Kidney epithelial cell (primary cell): ENCODE results near the gene CDK6. TPM values are rescaled to one million over a fixed set of nuclear protein-coding genes. Genes with fewer than 3 reads are reported as not detected.

Source experiments
- DNase-seq: peaks from one replicate; pipeline ENCODE4 v3.0.0-alpha.2; 2010; ENCODE audit warnings: low read depth
- H3K27me3 ChIP-seq: 2 replicates; pipeline ENCODE4 v1.6.0; 2011; ENCODE audit warnings: low read length; ENCODE audit not compliant: control insufficient read depth, insufficient read depth
- H3K36me3 ChIP-seq: 2 replicates; pipeline ENCODE4 v1.5.1; 2011; ENCODE audit warnings: low read length; ENCODE audit not compliant: control insufficient read depth, insufficient read depth
- H3K4me3 ChIP-seq: 2 replicates; pipeline ENCODE4 v1.5.1; 2011; ENCODE audit warnings: low read depth, mild to moderate bottlenecking, control low read depth, low read length
- total RNA-seq: library from RNA; depleted of rRNA; stranded (reverse); fragments of >200 nt; gene quantifications from 2 replicates; pipeline ENCODE4 v1.2.3, GENCODE V29; 2015
- TF ChIP-seq, protein P1 (sequence below): IDR thresholded peaks from 2 replicates; pipeline ENCODE4 v1.5.1; 2011; ENCODE audit warnings: mild to moderate bottlenecking, moderate library complexity, low read length, control low read depth, inconsistent platforms; ENCODE audit not compliant: insufficient read depth, poor library complexity, severe bottlenecking

Gene CDK6
- total RNA-seq, 1 donor from 2014 or later, result 91.0 TPM

DNA sequence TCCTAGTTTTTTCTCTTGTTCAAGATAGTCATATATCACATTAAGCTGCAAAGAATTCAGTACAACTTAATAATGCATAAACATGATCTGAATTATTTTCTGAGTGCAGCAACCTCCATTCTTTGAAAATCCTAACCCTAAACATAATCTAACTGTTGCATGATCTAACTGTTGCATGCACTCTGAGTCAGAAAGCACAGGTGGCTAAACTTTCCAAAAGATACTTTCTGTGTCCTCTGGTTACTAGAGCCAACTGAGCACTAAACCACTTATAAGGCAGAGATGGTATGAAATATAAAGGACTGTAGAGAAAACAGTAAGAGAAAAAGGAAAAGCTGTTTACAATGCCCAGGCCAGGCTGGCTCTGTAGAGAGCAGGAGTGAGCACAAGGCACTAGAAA lies 223.2 kb downstream of the CDK6 start:
- Histone ChIP-seq H3K36me3 (no peaks in the 10 kb centered on the region), H3K27me3 (no peaks in the 10 kb centered on the region), H3K4me3 (no peak overlapping the region)
- DNase-seq, result no peak
- TF ChIP-seq, protein P1, sequence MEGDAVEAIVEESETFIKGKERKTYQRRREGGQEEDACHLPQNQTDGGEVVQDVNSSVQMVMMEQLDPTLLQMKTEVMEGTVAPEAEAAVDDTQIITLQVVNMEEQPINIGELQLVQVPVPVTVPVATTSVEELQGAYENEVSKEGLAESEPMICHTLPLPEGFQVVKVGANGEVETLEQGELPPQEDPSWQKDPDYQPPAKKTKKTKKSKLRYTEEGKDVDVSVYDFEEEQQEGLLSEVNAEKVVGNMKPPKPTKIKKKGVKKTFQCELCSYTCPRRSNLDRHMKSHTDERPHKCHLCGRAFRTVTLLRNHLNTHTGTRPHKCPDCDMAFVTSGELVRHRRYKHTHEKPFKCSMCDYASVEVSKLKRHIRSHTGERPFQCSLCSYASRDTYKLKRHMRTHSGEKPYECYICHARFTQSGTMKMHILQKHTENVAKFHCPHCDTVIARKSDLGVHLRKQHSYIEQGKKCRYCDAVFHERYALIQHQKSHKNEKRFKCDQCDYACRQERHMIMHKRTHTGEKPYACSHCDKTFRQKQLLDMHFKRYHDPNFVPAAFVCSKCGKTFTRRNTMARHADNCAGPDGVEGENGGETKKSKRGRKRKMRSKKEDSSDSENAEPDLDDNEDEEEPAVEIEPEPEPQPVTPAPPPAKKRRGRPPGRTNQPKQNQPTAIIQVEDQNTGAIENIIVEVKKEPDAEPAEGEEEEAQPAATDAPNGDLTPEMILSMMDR, result no peak

- Histone ChIP-seq H3K36me3 (no peaks in the 10 kb centered on the region), H3K27me3 (no peaks in the 10 kb centered on the region), H3K4me3 (no peak overlapping the region)
- no peak for DNase-seq
- TF ChIP-seq, protein P1, result no peak
Measured at GRCh38 chr7:92612501-92612900, 223.9 kb downstream of the CDK6 start.

DNA sequence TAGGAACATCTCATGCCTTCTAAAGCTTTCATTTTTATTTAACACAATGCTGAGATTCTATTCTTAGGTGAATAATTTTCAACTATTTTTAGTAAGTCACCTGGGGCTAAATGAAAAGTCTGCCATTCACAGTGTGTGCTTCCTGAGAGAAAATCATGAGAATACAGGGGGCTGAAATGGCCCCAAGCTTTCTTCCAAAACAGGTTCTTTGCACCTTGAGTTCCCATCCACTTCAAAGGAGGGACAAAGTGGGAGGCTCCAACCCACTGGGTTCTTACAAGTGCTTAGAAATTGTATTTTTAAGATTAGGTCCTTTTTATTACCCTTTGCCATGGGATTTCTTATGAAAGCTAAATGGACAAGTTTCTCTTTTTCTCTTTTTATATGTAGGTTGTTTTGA lies 224.6 kb downstream of the CDK6 start:
- Histone ChIP-seq H3K36me3 (no peaks in the 10 kb centered on the region), H3K4me3 (no peak overlapping the region), H3K27me3 (no peaks in the 10 kb centered on the region)
- TF ChIP-seq, protein P1, result no peak
- no peak for DNase-seq

GRCh38 chr7:92609921-92610518 lies 226.4 kb downstream of the CDK6 start:
- TF ChIP-seq, protein P1, result peak; percentile 31
- Histone ChIP-seq H3K27me3 (no peaks in the 10 kb centered on the region), H3K36me3 (no peaks in the 10 kb centered on the region), H3K4me3 (no peak overlapping the region)
- DNase-seq, result no peak

DNA sequence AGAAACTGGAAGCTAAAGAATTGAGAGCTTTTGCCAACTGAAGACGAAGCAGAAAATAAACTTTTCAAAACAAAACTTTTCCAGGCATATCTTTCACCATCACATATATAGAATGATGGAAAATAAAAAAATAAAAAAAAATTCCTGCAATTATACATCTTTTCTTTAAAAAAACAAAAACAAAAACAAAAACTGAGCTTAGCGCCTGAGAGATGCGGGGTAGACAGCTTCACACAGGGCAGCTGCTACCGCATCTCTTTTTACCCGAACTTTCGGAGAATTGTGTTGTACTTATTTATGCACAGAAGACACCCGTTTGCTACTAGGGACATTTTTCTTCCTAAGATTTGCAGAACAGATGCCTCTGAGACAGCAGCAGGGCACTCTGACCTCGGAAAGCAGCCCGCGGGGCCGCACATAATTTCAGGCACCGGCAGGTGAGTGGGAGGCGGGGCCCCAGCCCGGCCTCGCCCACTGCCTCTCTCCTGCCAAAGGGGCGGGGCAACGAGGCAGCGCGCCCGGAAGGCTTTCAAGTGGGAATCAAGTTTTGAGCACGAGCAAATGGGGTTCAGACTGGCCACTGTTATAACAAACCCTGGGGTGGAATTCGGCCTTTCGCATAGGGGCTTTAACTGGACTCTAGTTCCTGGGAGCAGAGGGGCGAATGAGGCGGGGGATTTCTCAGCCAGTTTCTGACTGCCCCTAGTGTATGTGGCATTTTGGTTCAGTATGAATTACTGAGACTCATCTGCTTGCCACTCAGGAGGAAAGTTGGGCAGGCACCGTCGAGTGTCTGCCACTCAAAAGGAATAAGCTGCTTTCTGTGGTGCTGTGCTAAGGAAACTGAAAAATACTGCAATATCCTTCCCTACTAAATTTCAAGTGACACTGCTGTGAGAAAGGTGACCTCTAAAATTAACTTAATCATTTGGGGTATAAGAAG lies 227.7 kb downstream of the CDK6 start:
- Histone ChIP-seq H3K27me3 (no peaks in the 10 kb centered on the region), H3K36me3 (no peaks in the 10 kb centered on the region), H3K4me3 (no peak overlapping the region)
- TF ChIP-seq, protein P1, result no peak
- no peak for DNase-seq
